ENCODE measurements around the gene SLC1A4.

GRCh38 chr2:64967601-64968000 lies 21.6 kb upstream of the SLC1A4 start:
- TF ChIP-seq, protein P1, sequence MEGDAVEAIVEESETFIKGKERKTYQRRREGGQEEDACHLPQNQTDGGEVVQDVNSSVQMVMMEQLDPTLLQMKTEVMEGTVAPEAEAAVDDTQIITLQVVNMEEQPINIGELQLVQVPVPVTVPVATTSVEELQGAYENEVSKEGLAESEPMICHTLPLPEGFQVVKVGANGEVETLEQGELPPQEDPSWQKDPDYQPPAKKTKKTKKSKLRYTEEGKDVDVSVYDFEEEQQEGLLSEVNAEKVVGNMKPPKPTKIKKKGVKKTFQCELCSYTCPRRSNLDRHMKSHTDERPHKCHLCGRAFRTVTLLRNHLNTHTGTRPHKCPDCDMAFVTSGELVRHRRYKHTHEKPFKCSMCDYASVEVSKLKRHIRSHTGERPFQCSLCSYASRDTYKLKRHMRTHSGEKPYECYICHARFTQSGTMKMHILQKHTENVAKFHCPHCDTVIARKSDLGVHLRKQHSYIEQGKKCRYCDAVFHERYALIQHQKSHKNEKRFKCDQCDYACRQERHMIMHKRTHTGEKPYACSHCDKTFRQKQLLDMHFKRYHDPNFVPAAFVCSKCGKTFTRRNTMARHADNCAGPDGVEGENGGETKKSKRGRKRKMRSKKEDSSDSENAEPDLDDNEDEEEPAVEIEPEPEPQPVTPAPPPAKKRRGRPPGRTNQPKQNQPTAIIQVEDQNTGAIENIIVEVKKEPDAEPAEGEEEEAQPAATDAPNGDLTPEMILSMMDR (IDR thresholded peaks at IDR 0.05) = no peak
- no peak for TF ChIP-seq POLR2A (IDR thresholded peaks at IDR 0.05)
- no peak for TF ChIP-seq POLR2AphosphoS5 (IDR thresholded peaks at IDR 0.05)

Data from breast epithelium (tissue), 3 donors.